SW480 (cell line): ENCODE results near the gene EXTL1.

Experiments
- DNase-seq: peaks from one replicate; pipeline ENCODE4 v3.0.0-alpha.2; 2016; ENCODE audit warnings: low spot score

EXTL1 gene

GRCh38 chr1:25997828-25998761 lies 23.5 kb upstream of the EXTL1 start, which contains the start of gene PAFAH2:
Gene PAFAH2, minus strand, starts transcription at chr1:25998063. Its CDS starts 7,247 bp downstream, at chr1:25990816.
- DNase-seq: peak; percentile 97

- DNase-seq: no peak
These were observed 22.4 kb upstream of the EXTL1 start for GRCh38 chr1:25999041-25999800.

GRCh38 chr1:26003262-26003661 lies 18.3 kb upstream of the EXTL1 start:
- DNase-seq: no peak

GRCh38 chr1:26003756-26004155 lies 17.8 kb upstream of the EXTL1 start:
- DNase-seq: no peak

GRCh38 chr1:26005434-26006105 lies 16.0 kb upstream of the EXTL1 start:
- DNase-seq: no peak

- DNase-seq: no peak
These were observed 14.9 kb upstream of the EXTL1 start for GRCh38 chr1:26006710-26007109.

- no peak for DNase-seq
These were observed 11.7 kb upstream of the EXTL1 start for GRCh38 chr1:26009796-26010447.

GRCh38 chr1:26010825-26011224 lies 10.8 kb upstream of the EXTL1 start:
- DNase-seq: no peak

- no peak for DNase-seq
These were observed 8.7 kb upstream of the EXTL1 start for GRCh38 chr1:26012864-26013263.

- DNase-seq: no peak
These were observed 7.4 kb upstream of the EXTL1 start for GRCh38 chr1:26014179-26014578.

GRCh38 chr1:26015358-26015757 lies 6.2 kb upstream of the EXTL1 start:
- DNase-seq: no peak

GRCh38 chr1:26016258-26016952 lies 5.2 kb upstream of the EXTL1 start:
- no peak for DNase-seq

- DNase-seq: no peak
These were observed 4.5 kb upstream of the EXTL1 start for GRCh38 chr1:26016953-26017545.

- DNase-seq: no peak
These were observed 4.0 kb upstream of the EXTL1 start for GRCh38 chr1:26017606-26018005.

GRCh38 chr1:26019641-26020315 lies 1.8 kb upstream of the EXTL1 start:
- DNase-seq: no peak

GRCh38 chr1:26020330-26020768 lies 1.2 kb upstream of the EXTL1 start:
- no peak for DNase-seq

- DNase-seq: no peak
These were observed 481 bp upstream of the EXTL1 start for GRCh38 chr1:26020941-26021646.

GRCh38 chr1:26022404-26022779 lies 817 bp downstream of the EXTL1 start:
- no peak for DNase-seq

- no peak for DNase-seq
These were observed 1.4 kb downstream of the EXTL1 start for GRCh38 chr1:26023009-26023408.

GRCh38 chr1:26023826-26024225 lies 2.3 kb downstream of the EXTL1 start:
- no peak for DNase-seq
